ENCODE measurements around the gene ZNF32.

ZNF32 gene

GRCh38 chr10:43595739-43596298, 52.9 kb downstream of the ZNF32 start:
- TF ChIP-seq POLR2AphosphoS5 (IDR thresholded peaks at IDR 0.05; ENCODE audit: low read depth, low read length) (no peak), TAF1 (IDR thresholded peaks at IDR 0.05; ENCODE audit: borderline replicate concordance, low read depth, low read length) (no peak), POLR2A (IDR thresholded peaks at IDR 0.05; ENCODE audit: low read depth, low read length) (no peak)
- FAIRE-seq = peak; percentile 61
- no peak for DNase-seq (ENCODE audit: insufficient read length)

GRCh38 chr10:43594944-43595589, 53.6 kb downstream of the ZNF32 start:
- TF ChIP-seq POLR2AphosphoS5 (IDR thresholded peaks at IDR 0.05; ENCODE audit: low read depth, low read length) (no peak), POLR2A (IDR thresholded peaks at IDR 0.05; ENCODE audit: low read depth, low read length) (no peak), TAF1 (IDR thresholded peaks at IDR 0.05; ENCODE audit: borderline replicate concordance, low read depth, low read length) (no peak)
- FAIRE-seq (peak; percentile 90), DNase-seq (ENCODE audit: insufficient read length) (peak; percentile 34)

Data from GM12892 (cell line).